T follicular helper cell (primary cell): ENCODE results near the gene USP17L25.
"Not testable (repeated sequence)": the region's sequence is repeated elsewhere in the genome, so short reads cannot be mapped to it uniquely, and the experiment has no call there.

Experiments
- DNase-seq: peaks from one replicate; pipeline ENCODE4 v3.0.0-alpha.2; 2020; ENCODE audit warnings: low read depth
- total RNA-seq, 2 experiments: gene quantifications; one replicate each; lab custom pipeline; 2026; lab: John Stamatoyannopoulos, UW

The USP17L25 gene, protein sequence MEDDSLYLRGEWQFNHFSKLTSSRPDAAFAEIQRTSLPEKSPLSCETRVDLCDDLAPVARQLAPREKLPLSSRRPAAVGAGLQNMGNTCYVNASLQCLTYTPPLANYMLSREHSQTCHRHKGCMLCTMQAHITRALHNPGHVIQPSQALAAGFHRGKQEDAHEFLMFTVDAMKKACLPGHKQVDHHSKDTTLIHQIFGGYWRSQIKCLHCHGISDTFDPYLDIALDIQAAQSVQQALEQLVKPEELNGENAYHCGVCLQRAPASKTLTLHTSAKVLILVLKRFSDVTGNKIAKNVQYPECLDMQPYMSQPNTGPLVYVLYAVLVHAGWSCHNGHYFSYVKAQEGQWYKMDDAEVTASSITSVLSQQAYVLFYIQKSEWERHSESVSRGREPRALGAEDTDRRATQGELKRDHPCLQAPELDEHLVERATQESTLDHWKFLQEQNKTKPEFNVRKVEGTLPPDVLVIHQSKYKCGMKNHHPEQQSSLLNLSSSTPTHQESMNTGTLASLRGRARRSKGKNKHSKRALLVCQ
- total RNA-seq = 0 reads per million in 2 experiments

DNA sequence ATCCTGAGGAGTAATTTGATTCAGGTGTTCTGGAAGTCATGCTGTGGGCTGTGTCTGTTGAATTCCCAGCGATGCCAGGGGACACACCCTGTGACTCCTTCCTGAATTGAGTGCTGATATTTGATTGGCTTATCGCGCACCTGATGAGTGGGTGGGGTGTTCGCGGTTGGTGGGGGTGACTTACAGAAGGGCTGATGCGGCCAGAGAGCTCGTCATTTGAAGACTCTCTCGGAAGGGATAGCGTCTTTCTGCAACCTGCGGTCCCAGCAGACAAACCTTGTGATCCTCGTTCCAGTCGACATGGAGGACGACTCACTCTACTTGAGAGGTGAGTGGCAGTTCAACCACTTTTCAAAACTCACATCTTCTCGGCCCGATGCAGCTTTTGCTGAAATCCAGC is at the start of gene USP17L25:
Gene USP17L25, plus strand, starts transcription at position 301 of the 400 bp plus-strand sequence. Its CDS starts 0 bp downstream, at position 301.
- not testable (repeated sequence) for DNase-seq

DNA sequence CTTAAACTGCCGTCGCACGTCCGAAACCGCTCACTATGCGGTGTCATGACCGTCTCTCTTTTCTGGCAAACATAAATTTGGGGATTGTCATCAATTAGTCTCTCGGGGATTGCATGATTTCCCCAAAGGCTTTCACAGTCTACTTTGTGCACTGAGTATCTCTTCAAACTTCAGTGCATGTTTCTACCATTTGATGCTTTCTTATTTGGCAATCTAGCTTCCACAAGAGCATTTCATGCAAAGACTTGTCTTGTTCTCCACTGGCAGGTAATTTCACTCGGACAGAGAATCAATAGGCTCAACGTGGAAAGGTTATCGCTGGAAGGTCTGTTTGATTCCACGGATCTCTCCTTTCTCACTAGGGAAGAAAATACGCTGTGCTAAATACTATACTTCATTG is 5.5 kb upstream of the USP17L25 start:
- not testable (repeated sequence) for DNase-seq

DNA sequence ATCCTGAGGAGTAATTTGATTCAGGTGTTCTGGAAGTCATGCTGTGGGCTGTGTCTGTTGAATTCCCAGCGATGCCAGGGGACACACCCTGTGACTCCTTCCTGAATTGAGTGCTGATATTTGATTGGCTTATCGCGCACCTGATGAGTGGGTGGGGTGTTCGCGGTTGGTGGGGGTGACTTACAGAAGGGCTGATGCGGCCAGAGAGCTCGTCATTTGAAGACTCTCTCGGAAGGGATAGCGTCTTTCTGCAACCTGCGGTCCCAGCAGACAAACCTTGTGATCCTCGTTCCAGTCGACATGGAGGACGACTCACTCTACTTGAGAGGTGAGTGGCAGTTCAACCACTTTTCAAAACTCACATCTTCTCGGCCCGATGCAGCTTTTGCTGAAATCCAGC is 4.8 kb upstream of the USP17L25 start, which contains the start of gene USP17L24:
Gene USP17L24, plus strand, starts transcription at position 301 of the 400 bp plus-strand sequence. Its CDS starts 0 bp downstream, at position 301.
- DNase-seq = not testable (repeated sequence)

DNA sequence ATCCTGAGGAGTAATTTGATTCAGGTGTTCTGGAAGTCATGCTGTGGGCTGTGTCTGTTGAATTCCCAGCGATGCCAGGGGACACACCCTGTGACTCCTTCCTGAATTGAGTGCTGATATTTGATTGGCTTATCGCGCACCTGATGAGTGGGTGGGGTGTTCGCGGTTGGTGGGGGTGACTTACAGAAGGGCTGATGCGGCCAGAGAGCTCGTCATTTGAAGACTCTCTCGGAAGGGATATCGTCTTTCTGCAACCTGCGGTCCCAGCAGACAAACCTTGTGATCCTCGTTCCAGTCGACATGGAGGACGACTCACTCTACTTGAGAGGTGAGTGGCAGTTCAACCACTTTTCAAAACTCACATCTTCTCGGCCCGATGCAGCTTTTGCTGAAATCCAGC is 4.6 kb downstream of the USP17L25 start, which contains the start of gene USP17L26:
Gene USP17L26, plus strand, starts transcription at position 301 of the 400 bp plus-strand sequence. Its CDS starts 0 bp downstream, at position 301.
- DNase-seq = not testable (repeated sequence)

DNA sequence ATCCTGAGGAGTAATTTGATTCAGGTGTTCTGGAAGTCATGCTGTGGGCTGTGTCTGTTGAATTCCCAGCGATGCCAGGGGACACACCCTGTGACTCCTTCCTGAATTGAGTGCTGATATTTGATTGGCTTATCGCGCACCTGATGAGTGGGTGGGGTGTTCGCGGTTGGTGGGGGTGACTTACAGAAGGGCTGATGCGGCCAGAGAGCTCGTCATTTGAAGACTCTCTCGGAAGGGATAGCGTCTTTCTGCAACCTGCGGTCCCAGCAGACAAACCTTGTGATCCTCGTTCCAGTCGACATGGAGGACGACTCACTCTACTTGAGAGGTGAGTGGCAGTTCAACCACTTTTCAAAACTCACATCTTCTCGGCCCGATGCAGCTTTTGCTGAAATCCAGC is 9.4 kb downstream of the USP17L25 start, which contains the start of gene USP17L5:
Gene USP17L5, plus strand, starts transcription at position 301 of the 400 bp plus-strand sequence. Its CDS starts 0 bp downstream, at position 301.
- DNase-seq = not testable (repeated sequence)

DNA sequence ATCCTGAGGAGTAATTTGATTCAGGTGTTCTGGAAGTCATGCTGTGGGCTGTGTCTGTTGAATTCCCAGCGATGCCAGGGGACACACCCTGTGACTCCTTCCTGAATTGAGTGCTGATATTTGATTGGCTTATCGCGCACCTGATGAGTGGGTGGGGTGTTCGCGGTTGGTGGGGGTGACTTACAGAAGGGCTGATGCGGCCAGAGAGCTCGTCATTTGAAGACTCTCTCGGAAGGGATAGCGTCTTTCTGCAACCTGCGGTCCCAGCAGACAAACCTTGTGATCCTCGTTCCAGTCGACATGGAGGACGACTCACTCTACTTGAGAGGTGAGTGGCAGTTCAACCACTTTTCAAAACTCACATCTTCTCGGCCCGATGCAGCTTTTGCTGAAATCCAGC is 14.1 kb downstream of the USP17L25 start, which contains the start of gene USP17L27:
Gene USP17L27, plus strand, starts transcription at position 301 of the 400 bp plus-strand sequence. Its CDS starts 0 bp downstream, at position 301.
- DNase-seq = not testable (repeated sequence)

DNA sequence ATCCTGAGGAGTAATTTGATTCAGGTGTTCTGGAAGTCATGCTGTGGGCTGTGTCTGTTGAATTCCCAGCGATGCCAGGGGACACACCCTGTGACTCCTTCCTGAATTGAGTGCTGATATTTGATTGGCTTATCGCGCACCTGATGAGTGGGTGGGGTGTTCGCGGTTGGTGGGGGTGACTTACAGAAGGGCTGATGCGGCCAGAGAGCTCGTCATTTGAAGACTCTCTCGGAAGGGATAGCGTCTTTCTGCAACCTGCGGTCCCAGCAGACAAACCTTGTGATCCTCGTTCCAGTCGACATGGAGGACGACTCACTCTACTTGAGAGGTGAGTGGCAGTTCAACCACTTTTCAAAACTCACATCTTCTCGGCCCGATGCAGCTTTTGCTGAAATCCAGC is 18.9 kb downstream of the USP17L25 start, which contains the start of gene USP17L28:
Gene USP17L28, plus strand, starts transcription at position 301 of the 400 bp plus-strand sequence. Its CDS starts 0 bp downstream, at position 301.
- not testable (repeated sequence) for DNase-seq

DNA sequence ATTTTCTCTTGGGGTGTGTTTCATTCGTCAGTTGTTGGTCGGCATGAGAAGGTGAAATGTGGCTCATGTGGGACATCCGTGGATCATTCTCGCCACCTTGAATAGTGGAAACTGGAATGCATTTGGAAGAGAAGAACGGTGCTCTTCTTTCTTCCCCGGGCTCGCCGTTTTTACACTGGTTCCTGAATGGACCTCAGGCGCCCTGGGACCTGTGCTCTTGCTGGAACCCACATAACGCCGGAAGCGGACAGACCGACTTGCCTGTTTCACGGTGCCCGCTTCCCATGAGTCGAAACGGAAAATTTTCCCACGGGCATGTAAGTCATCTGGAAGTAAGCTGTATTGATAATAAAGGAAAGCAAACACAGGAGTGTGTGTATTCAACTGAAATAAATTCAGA is 21.2 kb downstream of the USP17L25 start:
- not testable (repeated sequence) for DNase-seq

DNA sequence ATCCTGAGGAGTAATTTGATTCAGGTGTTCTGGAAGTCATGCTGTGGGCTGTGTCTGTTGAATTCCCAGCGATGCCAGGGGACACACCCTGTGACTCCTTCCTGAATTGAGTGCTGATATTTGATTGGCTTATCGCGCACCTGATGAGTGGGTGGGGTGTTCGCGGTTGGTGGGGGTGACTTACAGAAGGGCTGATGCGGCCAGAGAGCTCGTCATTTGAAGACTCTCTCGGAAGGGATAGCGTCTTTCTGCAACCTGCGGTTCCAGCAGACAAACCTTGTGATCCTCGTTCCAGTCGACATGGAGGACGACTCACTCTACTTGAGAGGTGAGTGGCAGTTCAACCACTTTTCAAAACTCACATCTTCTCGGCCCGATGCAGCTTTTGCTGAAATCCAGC is 23.6 kb downstream of the USP17L25 start, which contains the start of gene USP17L29:
Gene USP17L29, plus strand, starts transcription at position 301 of the 400 bp plus-strand sequence. Its CDS starts 0 bp downstream, at position 301.
- not testable (repeated sequence) for DNase-seq

DNA sequence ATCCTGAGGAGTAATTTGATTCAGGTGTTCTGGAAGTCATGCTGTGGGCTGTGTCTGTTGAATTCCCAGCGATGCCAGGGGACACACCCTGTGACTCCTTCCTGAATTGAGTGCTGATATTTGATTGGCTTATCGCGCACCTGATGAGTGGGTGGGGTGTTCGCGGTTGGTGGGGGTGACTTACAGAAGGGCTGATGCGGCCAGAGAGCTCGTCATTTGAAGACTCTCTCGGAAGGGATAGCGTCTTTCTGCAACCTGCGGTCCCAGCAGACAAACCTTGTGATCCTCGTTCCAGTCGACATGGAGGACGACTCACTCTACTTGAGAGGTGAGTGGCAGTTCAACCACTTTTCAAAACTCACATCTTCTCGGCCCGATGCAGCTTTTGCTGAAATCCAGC is 33.1 kb downstream of the USP17L25 start, which contains the start of gene USP17L30:
Gene USP17L30, plus strand, starts transcription at position 301 of the 400 bp plus-strand sequence. Its CDS starts 0 bp downstream, at position 301.
- DNase-seq = not testable (repeated sequence)

DNA sequence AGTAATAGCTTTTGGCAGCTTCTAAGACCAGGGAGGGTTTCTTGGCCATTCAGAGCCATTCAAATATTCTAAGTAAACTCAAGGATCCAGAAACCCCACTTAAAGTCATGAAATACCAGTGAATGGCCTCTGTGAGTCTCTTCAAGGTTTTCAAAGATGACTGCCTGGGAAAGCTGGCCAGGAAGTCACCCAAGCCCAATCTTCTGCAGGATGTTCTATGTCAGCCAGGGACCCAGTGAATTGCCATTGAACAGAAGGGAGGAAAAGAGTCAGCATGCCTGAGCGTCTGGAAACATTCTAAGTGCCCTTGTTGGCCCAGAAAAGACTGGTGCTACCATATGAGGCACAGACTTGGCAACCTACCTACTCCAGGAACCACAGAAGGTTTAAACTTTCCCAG is 50.2 kb downstream of the USP17L25 start:
- not testable (repeated sequence) for DNase-seq
